Stimulated activated CD8-positive, alpha-beta memory T cell treated with anti-CD3 and anti-CD28 coated beads, Interleukin-7, amount 100 ng/mL, for 1 hour (primary cell): ENCODE results near the gene KLHL30.

Source experiments
- DNase-seq, 2 donors: peaks; one replicate each; pipeline ENCODE4 v3.0.0-alpha.2; 2020; ENCODE audit warnings: low read depth in 2 of 2

Gene KLHL30

DNA sequence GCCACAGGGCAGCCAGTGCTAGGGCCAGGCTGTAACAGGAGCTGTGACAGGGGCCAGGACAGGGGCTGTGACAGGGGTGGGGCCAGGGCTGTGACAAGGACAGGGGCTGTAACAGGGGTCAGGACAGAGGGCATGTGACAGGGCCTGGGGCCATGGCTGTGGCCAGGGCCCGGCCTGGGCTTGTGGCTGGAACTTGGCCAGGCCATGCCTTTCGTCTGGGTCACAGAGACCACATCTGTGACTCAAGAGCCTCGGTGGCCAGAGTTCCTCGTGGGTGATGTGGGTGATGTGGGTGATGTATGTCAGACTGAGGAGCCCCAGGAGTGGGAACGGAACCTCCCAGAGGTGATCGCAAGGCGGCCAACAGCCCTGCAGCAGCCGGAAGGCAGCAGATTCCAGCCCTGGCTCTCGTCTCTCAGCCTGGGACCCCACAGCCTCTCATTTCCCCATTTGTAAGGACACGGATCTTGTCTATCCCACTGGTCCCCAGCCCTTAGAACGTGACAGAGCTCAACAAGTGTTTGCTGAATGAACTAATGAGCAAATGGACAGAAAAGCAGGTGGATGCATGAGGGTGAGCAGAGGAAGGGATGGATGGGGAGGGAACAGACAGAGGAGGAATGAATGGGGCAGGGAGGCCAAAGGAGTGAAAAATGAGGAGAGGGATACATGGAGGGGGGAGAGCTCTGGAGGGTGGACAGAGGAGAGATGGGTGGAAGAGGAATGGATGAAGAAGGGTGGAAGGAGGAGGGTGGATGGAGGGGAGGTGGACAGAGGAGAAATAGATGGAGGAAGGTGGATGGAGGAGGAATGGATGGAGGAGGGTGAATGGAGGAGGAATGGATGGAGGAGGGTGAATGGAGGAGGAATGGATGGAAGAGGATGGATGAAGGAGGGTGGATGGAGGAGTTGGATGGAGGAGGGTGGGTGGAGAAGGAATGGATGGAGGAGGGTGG is 21.0 kb upstream of the KLHL30 start:
- no peak for DNase-seq

DNA sequence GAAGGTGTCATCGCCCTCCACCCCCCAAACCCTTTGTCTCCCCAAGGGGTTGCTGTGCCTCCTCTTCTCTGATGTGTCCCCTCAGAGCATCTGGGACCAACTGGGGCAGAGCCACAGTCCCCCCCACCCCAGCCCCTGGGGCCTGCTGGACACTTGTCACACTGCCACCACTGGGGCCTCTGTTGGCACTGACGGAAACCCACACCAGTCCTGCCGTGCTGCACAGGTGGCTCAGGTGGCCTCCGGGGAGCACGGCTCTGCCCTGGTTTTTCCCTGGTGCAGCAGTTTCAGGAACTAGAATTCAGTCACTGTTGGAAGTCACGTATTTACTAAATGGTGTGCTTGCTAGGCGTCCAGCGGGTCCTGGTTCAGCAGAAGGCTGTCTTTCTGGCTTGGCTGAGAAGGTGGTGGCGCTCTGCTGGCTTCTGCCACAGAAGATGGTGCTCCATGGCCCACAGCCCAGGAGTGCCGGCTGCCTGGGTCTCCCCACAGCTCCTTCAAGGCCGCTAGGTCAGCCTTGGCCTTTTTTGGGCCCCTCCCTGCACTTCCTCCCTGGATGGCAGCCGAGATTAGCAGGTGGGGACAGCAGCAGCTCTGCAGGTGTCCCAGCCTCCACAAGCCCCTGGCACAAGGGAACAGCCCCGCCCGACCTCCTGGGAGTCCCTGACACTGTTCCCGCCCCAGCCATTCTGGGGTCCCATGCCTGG is 18.6 kb upstream of the KLHL30 start:
- no peak for DNase-seq

DNA sequence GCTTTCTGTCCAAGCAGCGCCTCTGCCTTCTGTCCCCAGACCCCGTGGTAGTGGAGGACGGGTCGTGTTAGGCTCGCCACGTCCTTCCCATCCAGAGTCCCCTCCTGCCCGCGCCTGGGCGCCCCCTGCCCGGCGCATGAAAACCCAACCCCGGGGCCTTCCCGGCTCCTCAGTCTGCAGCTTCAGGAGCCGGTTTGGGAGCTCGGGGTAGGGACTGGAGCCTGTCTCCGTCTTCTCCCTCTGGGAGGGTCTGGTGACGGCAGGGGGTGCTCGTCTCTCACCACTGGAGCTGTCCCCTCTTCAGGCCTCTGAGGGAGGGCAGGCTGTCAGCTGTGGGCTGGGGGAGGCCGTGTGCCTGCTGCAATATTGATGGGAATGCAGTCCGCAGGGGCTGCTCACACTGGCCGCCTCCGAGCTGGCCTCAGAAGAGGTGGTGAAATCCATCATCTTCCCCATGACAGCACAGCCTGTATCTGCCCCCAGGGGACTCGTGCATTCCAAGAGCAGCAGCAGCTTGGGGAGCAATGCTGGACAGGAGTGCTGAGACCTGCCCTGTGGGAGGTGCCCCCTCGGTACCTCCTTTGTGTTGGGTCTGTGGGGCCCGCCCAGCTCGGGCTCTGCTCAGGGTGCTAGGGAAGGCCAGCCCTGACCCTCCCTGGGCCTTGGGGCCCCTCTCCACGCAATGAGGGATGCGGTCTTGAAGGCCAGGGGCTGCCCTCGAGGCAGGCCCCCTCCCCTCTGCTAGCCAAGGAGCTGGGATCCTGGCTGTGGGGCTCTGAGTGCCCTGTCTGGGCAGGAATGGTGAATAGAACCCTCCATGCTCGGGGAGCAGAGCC is 17.8 kb upstream of the KLHL30 start:
- DNase-seq = no peak

DNA sequence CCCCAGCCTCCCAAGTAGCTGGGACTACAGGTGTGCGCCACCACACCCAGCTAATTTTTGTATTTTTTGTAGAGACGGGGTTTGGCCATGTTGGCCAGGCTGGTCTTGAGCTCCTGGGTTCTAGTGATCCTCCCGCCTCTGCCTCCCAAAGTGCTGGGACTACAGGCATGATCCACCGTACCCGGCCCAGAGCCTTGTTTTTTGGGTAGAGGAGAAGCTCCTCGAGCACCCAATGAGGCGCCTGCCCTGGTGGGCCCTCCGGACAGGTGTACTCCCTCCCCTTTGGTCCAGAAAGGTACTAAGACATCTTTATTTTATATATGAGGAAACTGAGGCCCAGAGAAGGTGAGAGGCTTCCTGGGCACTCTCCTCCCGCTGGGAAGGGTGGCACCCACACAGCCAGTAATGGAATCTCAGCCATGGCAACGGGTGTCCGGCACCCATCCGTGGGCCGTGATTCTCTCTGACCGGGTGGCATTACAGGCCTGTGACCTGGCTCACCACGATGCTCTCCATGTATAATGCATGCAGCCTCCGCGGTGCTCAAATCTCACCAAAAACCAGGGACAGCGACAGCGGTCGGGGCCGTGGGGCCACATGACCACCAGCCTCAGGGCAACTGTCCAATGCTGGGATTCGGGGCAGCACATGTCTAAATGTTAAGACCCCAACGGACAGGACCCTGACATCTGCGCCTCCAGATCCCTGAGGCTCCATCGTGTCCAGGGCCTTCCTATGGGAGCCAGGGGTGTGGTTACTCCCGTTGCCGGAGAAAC is 16.8 kb upstream of the KLHL30 start:
- no peak for DNase-seq

DNA sequence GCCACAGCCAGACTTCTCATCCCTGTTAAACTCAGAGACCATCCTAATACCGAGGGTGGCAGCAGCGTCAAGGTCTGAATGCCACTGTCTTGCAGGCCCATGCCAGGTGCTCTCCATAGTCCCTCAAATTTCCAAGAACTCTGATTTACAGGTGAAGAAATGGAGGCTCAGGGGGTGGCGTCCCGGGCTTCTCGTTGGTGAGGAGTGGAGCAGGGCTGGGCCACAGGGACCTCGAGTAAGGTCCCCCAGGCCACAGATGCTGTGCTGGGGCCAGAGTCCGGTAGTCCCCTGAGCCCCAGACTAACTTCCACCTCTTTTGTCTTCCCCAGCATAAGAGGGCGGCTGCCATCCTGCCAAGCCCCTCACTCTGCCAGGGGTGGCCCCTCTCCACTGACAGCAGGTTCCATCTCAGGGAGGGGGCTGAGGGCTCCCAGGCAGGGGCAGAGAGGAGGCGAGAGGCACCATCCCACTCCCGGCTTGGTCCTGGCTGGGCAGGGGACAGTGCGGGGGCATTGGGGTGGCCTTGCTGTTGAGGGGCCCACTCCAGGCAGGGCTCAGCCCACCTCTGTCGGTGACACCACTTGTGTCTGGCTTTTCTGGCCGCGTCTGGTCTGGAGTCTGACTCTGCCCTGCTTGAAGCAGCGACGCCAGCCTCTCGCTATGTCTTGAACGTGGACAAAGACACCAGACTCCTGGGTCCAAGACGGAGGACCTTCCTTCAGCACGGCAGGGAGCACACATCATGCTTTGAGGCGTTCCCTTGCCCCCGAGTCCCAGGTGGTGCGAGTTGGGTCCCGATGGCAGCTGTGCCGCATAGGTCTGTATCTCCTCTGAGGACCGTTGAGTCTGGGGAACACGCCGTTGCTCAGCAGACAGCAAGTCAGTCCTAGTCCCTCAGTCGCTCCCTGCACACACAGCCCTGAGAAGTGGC is 15.9 kb upstream of the KLHL30 start:
- no peak for DNase-seq

DNA sequence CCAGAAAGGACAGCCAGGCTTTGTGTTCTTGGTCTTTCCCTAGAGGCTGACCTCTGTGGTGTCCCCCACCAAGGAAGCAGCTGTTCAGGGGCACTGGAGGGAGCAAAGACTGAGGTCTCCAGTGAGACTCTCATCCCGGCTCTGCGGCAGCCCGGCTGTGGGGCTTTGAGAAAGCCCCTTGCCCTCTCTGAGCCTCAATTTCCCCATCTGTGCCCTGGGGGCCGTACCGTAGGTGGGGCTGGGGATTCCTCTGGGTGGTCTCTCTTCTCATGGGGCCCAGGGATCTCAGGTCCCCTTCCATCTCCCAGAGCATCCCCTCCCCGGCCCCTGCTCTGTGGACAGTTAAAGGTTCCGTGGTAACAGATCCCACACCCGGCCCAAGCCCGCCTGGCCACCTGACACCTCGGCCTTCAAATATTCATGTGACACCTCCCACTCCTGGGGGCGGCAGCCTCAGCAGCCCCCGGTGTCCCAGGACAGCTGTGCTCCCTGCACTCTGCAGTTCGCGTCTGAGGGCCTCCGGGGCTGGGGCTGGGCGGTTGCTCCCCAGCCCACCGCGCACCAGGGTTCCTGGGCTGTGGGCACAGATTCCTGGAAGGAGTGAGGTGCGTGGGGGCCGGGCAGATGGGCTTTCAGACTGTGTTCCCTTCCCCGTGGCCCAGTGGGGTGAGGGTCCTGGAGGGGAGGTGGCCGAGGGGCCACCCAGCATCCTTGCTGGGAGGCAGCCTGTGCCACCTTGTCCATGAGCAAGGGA is 15.1 kb upstream of the KLHL30 start:
- no peak for DNase-seq

DNA sequence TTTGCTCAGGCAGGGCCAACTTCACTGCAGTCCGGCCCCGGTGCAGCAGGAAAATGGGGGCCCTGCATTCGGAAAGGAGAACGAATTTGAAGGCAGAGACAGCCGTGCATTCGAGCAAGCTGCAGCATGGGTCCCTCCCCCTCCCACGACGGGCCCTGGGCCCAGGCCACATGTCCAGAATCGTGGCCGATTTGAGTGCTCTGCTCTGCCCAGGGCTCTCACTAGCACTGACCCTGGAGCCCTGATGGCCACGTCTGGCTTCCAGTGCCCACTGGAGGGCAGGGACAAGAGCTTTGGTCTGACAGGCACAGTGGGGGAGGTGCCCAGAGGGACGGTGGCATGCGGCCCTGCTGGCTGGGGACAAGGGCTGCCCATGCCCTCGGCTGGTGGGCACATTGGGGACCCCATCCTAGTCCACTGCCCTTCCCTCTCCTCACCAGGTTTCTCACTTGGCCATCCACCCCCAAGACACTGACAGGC is 14.4 kb upstream of the KLHL30 start:
- no peak for DNase-seq

DNA sequence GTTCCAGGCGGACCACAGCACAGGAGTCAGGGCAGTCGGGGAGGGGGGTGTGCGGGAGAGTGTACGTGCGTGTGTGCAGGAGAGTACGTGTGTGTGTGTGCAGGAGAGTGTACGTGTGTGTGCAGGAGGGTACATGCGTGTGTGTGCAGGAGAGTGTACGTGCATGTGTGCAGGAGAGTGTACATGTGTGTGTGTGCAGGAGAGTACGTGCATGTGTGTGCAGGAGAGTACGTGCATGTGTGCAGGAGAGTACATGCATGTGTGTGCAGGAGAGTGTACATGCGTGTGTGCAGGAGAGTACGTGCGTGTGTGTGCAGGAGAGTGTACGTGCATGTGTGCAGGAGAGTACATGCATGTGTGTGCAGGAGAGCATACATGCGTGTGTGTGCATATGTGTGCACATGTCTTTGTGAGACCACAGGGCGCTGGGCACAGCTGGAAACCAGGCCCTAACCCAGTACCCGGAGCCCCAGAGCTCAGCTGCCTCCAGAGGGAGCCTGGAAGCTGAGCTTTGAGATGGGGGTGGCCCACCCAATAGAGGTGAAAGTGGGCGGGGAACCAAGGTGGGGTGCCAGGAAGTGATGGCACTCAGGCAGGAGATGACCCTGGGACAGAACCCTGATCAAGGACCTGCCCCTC is 13.9 kb upstream of the KLHL30 start:
- DNase-seq = no peak

DNA sequence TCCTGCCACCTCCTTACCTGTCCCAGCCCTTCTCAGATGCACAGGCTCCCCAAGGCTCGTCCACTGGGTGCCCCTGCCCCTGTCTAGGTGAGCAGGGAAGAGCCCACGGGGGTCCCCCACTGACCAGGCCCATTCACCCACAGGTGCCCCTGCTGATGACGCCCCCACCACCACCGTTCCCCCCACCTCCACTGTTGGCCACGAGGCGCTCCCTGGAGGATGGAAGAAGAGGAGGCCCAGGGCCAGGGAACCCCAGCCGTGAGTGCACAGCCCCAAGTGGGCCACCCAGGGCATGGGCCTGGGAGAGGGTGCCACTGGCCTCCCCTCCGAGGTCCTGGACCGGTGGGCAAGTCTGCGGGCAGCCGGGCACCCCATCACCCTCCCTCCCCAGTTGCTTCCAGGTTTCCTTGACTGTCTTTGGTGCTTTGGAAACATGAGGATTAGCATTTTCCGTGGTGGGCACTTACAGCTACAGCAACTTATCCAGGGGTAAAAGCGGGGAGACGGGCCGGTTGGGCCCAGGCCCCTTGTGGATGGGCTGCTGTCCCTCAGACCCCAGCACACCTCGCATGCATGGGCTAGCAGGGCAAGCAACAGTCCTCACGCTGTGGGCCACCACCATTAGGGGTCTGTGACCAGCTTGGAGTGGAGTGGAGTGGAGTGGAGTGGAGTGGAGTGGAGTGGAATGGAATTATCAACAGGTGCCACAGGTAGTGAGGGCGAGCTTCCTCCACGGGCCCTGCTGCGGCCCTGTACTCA is 13.2 kb upstream of the KLHL30 start:
- DNase-seq = no peak

DNA sequence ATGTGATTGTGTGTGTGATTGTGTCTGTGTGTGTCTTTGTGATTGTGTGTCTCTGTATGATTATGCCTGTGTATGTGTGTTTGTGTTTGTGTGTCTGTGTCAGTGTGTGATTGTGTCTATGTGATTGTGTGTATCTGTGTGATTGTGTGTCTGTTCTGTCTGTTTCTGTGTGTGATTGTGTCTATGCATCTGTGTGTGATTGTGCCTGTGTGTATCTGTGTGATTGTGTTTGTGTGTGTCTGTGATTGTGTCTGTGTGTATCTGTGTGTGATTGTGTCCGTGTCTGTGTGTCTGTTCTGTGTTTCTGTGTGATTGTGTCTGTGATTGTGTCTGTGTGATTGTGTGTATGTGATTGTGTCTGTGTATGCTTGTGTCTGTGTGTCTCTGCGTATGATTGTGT is 12.1 kb upstream of the KLHL30 start:
- no peak for DNase-seq

DNA sequence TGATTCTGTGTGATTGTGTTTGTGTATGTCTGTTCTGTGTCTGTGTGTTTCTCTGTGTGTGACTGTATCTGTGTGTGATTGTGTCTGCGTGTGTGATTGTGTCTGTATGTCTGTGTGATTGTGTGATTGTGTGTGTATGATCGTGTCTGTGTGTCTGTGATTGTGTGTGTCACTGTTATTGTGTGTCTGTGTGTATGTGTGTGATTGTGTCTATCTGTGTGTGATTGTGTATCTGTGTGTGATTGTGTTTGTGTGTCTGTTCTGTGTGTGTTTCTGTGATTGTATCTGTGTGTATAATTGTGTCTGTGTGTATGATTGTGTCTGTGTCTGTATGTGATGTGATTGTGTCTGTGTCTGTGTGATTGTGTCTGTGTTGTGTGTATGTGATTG is 11.7 kb upstream of the KLHL30 start:
- no peak for DNase-seq

DNA sequence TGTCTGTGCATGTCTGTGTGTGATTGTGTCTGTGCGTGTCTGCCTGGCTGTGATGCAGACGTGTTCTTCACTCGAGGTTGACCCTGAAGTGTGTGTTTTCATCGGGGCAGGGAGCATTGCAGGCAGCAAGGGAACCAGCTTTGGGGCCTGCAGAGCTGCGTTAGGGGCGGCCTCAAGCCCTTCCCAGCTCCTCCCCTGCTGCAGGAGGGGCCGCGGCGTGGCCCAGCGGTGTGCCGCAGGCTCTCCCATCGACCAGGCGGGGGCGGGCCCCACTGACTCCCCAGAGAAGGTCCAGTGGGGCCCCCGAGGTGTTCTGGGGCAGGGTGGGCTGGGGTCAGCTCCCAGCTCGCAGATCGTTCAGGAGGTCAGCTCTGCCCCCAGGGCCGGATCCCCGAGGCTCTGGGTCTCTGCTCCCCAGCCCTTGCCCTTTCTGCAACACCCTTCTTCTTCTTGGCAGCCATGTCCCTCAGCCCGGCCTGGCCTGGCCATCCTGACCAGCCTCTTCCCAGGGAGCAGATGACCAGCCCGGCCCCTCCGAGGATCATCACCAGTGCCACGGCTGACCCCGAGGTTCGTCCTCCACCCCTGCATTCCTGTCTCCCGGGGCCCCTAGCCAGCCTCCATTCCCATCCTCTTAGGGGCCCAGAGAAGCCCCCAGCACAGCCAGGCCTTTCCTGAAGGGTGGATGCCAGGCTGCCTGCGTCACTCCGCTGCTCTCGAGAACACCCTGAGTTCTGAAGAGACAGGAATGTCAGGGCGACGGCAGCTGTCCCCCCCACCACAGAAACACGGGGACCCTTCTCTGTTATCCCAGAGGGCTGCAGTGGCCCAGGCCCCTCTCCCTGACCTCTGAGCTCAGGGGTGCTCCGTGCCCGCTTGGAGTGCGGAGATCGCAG is 11.1 kb upstream of the KLHL30 start:
- DNase-seq = no peak

DNA sequence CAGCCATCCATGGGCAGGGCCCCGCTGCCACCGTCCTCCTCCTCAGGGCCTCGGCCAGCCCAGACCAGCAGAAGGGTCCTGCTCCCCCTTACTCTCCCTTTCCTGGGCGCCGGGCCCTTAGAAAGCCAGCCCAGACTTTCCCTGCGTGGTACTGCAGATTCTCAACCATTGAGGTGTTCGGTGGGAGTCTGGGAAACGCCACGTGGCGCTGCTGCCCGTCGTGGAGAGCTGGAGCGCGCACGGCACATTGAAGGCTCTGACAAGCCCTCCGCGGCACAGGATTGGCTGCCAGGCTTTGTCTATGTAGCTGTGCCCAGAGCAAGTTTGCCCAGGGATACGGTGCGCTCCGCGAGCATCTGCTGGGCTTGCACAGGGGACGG is 10.4 kb upstream of the KLHL30 start:
- DNase-seq = no peak

DNA sequence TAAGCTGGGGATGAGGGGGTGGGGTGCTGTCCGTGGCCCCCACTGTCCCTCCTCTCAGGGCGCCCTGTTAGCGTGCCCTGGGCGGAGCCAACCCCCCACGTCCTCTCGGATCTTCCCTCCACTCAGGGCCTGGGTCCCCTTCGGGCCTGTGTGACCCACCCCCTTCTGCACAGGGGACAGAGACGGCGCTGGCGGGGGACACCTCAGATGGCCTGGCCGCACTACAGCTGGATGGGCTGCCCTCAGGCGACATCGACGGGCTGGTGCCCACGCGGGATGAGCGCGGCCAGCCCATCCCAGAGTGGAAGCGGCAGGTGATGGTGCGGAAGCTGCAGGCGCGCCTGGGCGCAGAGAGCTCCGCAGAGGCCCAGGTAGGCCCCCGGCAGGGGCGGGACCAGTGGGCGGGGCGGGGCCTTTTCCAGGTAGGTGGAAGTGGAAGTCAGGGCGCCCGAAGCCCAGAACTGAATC is 9.9 kb upstream of the KLHL30 start:
- no peak for DNase-seq

DNA sequence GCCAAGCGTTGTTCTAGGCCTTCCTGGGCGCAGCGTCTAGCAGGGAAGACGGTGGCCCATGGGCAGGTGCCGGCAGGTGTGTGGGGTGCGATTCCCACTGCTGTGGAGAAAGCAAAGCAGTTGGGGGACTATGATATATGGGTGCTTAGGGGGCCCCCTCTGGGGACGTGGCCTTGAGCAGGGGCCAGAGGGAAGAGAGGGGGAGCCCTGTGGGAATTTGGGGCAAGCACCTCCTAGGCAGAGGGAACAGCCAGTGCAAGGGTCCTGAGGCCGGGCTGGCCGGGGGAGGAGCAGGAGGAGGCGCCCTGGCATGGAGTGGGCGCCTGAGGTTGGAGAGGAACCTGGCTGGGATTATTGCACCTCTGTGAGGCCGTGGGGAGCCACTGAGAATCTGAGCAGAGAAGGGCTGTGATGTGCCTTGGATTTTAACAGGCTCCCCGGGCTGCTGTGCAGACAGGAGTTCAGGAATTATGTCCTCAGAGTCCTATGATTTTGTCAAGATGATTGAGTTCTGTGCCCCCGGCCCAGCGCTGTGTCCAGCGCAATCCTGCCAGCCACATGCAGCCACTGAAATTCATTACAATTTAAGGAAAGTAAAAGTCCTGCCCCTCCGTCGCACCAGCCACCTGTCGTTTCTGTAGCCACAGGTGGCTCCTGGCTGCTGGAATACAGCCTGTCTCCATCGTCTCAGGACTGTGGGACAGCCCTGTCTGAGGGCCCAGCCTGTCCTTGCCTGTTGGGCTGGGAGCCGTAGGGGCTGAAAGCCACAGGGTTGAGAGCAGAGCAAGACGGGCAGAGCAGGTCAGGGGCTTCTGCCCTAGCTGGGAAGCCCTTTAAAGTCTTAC is 9.1 kb upstream of the KLHL30 start:
- no peak for DNase-seq

DNA sequence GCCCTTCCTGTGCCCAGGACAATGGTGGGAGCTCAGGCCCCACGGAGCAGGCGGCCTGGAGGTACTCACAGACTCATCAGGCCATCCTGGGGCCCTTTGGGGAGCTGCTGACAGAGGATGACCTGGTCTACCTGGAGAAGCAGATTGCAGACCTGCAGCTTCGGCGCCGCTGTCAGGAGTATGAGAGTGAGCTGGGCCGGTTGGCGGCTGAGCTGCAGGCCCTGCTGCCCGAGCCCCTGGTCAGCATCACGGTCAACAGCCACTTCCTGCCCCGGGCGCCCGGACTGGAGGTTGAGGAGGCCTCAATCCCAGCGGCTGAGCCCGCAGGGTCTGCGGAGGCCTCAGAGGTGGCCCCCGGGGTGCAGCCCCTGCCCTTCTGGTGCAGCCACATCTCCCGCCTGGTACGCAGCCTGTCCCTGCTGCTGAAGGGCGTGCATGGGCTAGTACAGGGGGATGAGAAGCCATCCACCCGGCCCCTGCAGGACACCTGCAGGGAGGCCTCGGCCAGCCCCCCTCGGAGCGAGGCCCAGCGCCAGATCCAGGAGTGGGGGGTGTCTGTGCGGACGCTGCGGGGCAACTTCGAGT is 8.3 kb upstream of the KLHL30 start:
- DNase-seq = no peak
